ENCODE measurements around the gene MET.

GRCh38 chr7:116709336-116709735 lies 37.3 kb downstream of the MET start:
- TF ChIP-seq POLR2A (IDR thresholded peaks at IDR 0.05; ENCODE audit: low read depth, low read length) = no peak
- TF ChIP-seq GATA2 (IDR thresholded peaks at IDR 0.05; ENCODE audit: insufficient read depth, insufficient read length, low read depth, low read length) = no peak
- no peak for TF ChIP-seq CTCF (IDR thresholded peaks at IDR 0.05; ENCODE audit: extremely low read depth in 1 of 2, insufficient read depth in 1 of 2, low read depth in 1 of 2, low read length in 2 of 2)
- no peak for TF ChIP-seq POLR2AphosphoS5 (IDR thresholded peaks at IDR 0.05; ENCODE audit: insufficient read depth, low read depth, low read length)
- no peak for TF ChIP-seq EZH2 (IDR thresholded peaks at IDR 0.05; ENCODE audit: borderline replicate concordance, low read depth, low read length, severe bottlenecking)
- TF ChIP-seq MYC (IDR thresholded peaks at IDR 0.05; ENCODE audit: low read depth, low read length) = no peak

Data from endothelial cell of umbilical vein (primary cell).